ENCODE data around the gene YJU2. TPM values are rescaled to one million over a fixed set of nuclear protein-coding genes. Genes with fewer than 3 reads are reported as not detected.

YJU2 gene
- total RNA-seq, 1 experiment from 2014 or later = 26.9 TPM

GRCh38 chr19:4227771-4228170 is 19.1 kb upstream of the YJU2 start:
- Histone ChIP-seq H3K4me1 (ENCODE audit: control insufficient read depth in 1 of 2, insufficient read depth in 2 of 2, low read length in 2 of 2) (peaks cover 7 to 20% of the 10 kb centered on the region in 2 experiments; a peak in 3 of 4 replicates), H3K4me3 (replicated peaks in 1 of 2; ENCODE audit: low read depth in 1 of 2, low read length in 2 of 2) (no peak overlapping the region), H3K9ac (ENCODE audit: low read length) (no peak overlapping the region), H3K27me3 (ENCODE audit: insufficient read depth, low read length) (no peaks in the 10 kb centered on the region), H3K9me2 (ENCODE audit: insufficient read depth) (no peaks in the 10 kb centered on the region), H2AFZ (ENCODE audit: low read depth, low read length, poor library complexity, severe bottlenecking) (no peak overlapping the region), H4K20me1 (ENCODE audit: insufficient read depth) (no peaks in the 10 kb centered on the region), H3K27ac (ENCODE audit: low read depth, low read length) (no peak overlapping the region), H3K4me2 (ENCODE audit: low read length) (no peak overlapping the region), H3K79me2 (ENCODE audit: insufficient read depth, low read length) (no peaks in the 10 kb centered on the region), H3K36me3 (ENCODE audit: control insufficient read depth in 1 of 2, insufficient read depth in 2 of 2, low read length in 2 of 2) (no peaks in the 10 kb centered on the region), H3K9me3 (ENCODE audit: control insufficient read depth in 1 of 2, insufficient read depth in 1 of 2, low read depth in 1 of 2, low read length in 2 of 2) (no peaks in the 10 kb centered on the region)
- ATAC-seq (no peak), DNase-seq (ENCODE audit: low read depth, low spot score) (no peak)
- RAD21 ChIA-PET (ENCODE audit: low non-redundant PET in 1 of 2, low total read pairs in 2 of 2, uncharacterized antibody in 2 of 2, unreplicated experiment in 2 of 2) = no interaction called here
- POLR2A ChIA-PET = no interaction called here
- CTCF ChIA-PET = no interaction called here
- intact Hi-C loops (cut with micrococcal nuclease) = no loop called here
- BruUV-seq (replicated peaks) = no TSS peak
- TF ChIP-seq EZH2phosphoT487 (IDR thresholded peaks at IDR 0.05; ENCODE audit: borderline replicate concordance) = no peak
- TF ChIP-seq ZNF274 (IDR thresholded peaks at IDR 0.05; ENCODE audit: low read depth, low read length) = no peak
- TF ChIP-seq FOSL1 (IDR thresholded peaks at IDR 0.05; ENCODE audit: low read depth) = no peak
- no peak for TF ChIP-seq EGR1 (IDR thresholded peaks at IDR 0.05; ENCODE audit: low read depth)

DNA sequence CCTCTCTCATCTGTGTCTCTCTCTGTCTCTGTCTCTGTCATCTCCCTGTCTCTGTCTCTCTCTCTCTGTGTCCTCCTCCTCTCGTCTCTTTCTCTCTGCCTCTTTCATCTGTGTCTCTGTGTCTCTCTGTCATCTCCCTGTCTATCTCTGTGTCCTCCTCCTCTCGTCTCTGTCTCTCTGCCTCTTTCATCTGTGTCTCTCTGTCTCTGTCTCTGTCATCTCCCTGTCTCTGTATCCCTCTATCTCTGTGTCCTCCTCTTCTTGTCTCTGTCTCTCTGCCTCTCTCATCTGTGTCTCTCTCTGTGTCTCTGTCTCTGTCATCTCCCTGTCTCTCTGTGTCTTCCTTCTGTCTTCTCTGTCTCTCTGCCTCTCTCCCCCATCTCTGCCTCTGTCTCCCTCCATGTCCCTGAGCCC is 18.1 kb upstream of the YJU2 start:
- Histone ChIP-seq H3K79me2 (ENCODE audit: insufficient read depth, low read length) (no peaks in the 10 kb centered on the region), H3K9me2 (ENCODE audit: insufficient read depth) (no peaks in the 10 kb centered on the region), H3K9me3 (ENCODE audit: control insufficient read depth in 1 of 2, insufficient read depth in 1 of 2, low read depth in 1 of 2, low read length in 2 of 2) (no peaks in the 10 kb centered on the region), H3K4me2 (ENCODE audit: low read length) (peak overlapping the region; percentile 50), H3K4me3 (replicated peaks in 1 of 2; ENCODE audit: low read depth in 1 of 2, low read length in 2 of 2) (no peak overlapping the region), H4K20me1 (ENCODE audit: insufficient read depth) (no peaks in the 10 kb centered on the region), H3K9ac (ENCODE audit: low read length) (no peak overlapping the region), H2AFZ (ENCODE audit: low read depth, low read length, poor library complexity, severe bottlenecking) (no peak overlapping the region), H3K36me3 (ENCODE audit: control insufficient read depth in 1 of 2, insufficient read depth in 2 of 2, low read length in 2 of 2) (no peaks in the 10 kb centered on the region), H3K27ac (ENCODE audit: low read depth, low read length) (no peak overlapping the region), H3K27me3 (ENCODE audit: insufficient read depth, low read length) (no peaks in the 10 kb centered on the region), H3K4me1 (ENCODE audit: control insufficient read depth in 1 of 2, insufficient read depth in 2 of 2, low read length in 2 of 2) (peaks cover 7 to 25% of the 10 kb centered on the region in 2 experiments; a peak in 3 of 4 replicates)
- intact Hi-C loops (cut with micrococcal nuclease) = no loop called here
- DNase-seq (ENCODE audit: low read depth, low spot score) = no peak
- no TSS peak for BruUV-seq (replicated peaks)
- ATAC-seq = no peak
- TF ChIP-seq ZFX (IDR thresholded peaks at IDR 0.05) = no peak
- no peak for TF ChIP-seq FOSL1 (IDR thresholded peaks at IDR 0.05; ENCODE audit: low read depth)
- TF ChIP-seq TCF7L2 (IDR thresholded peaks at IDR 0.05; ENCODE audit: borderline replicate concordance, extremely low read depth, insufficient read depth, insufficient read length) = no peak
- TF ChIP-seq ZBTB33 (IDR thresholded peaks at IDR 0.05; ENCODE audit: extremely low read depth, insufficient replicate concordance, low read length) = no peak
- TF ChIP-seq CTCF (IDR thresholded peaks at IDR 0.05 in 2 of 3, conservative IDR thresholded peaks at IDR 0.05 in 1 of 3; ENCODE audit: borderline replicate concordance in 1 of 3, insufficient read depth in 1 of 3, low read depth in 2 of 3, low read length in 2 of 3) = no peak
- TF ChIP-seq, protein P1, sequence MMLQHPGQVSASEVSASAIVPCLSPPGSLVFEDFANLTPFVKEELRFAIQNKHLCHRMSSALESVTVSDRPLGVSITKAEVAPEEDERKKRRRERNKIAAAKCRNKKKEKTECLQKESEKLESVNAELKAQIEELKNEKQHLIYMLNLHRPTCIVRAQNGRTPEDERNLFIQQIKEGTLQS (IDR thresholded peaks at IDR 0.05) = no peak
- no peak for TF ChIP-seq ELF1 (IDR thresholded peaks at IDR 0.05; ENCODE audit: borderline replicate concordance, low read depth)
- no peak for TF ChIP-seq RAD21 (IDR thresholded peaks at IDR 0.05; ENCODE audit: low read depth)
- TF ChIP-seq ZNF274 (IDR thresholded peaks at IDR 0.05; ENCODE audit: low read depth, low read length) = no peak
- ChIA-PET POLR2A (no interaction called here), RAD21 (ENCODE audit: low non-redundant PET in 1 of 2, low total read pairs in 2 of 2, uncharacterized antibody in 2 of 2, unreplicated experiment in 2 of 2) (no interaction called here), CTCF (no interaction called here)
